Kidney (tissue), 14 donors: ENCODE measurements around the gene NFYA. TPM values are rescaled to one million over a fixed set of nuclear protein-coding genes. Genes with fewer than 3 reads are reported as not detected.

Experiments used
- DNase-seq, 5 donors: peaks; one replicate each; pipeline ENCODE4 v3.0.0-alpha.2; 2013 to 2020
- FAIRE-seq: peaks from 2 replicates; lab custom pipeline; 2012; peaks lifted over from hg19 to GRCh38; lab: Jason Lieb, UNC
- H3K27ac ChIP-seq, 2 donors: one replicate each; pipeline ENCODE4 v1.7.0; 2013; ENCODE audit warnings: low read depth in 2 of 2, low read length in 2 of 2, inconsistent platforms in 1 of 2
- H3K27me3 ChIP-seq: one replicate; pipeline ENCODE4 v1.7.1; 2013; ENCODE audit warnings: low read length, inconsistent platforms; ENCODE audit not compliant: control insufficient read depth, insufficient read depth
- H3K36me3 ChIP-seq, 3 donors: one replicate each; pipeline versions ENCODE4 v1.7.0 to v1.7.1; 2013; ENCODE audit warnings: low read length in 3 of 3, control low read depth in 1 of 3, inconsistent platforms in 1 of 3; ENCODE audit not compliant: insufficient read depth in 3 of 3, control insufficient read depth in 2 of 3
- H3K4me1 ChIP-seq, 3 donors: one replicate each; pipeline versions ENCODE4 v1.7.0 to v1.7.1; 2013; ENCODE audit warnings: low read length in 3 of 3, inconsistent platforms in 1 of 3, low read depth in 1 of 3; ENCODE audit not compliant: control insufficient read depth in 2 of 3, insufficient read depth in 2 of 3
- H3K4me3 ChIP-seq, 3 donors: one replicate each; pipeline versions ENCODE4 v1.7.0 to v1.8.1; 2013; ENCODE audit warnings: low read length in 3 of 3, control low read depth in 1 of 3, inconsistent platforms in 1 of 3
- H3K9ac ChIP-seq, 3 donors: one replicate each; pipeline versions ENCODE4 v1.7.0 to v1.7.1; 2013; ENCODE audit warnings: low read length in 3 of 3, control low read depth in 1 of 3, inconsistent platforms in 1 of 3
- H3K9me3 ChIP-seq, 3 donors: one replicate each; pipeline versions ENCODE4 v1.7.0 to v1.7.1; 2013; ENCODE audit warnings: low read length in 3 of 3, control low read depth in 1 of 3, inconsistent platforms in 1 of 3; ENCODE audit not compliant: control insufficient read depth in 2 of 3, insufficient read depth in 1 of 3
- CTCF ChIP-seq: IDR thresholded peaks from 3 replicates; pipeline ENCODE4 v1.5.1; 2012; ENCODE audit warnings: mild to moderate bottlenecking, moderate library complexity, borderline replicate concordance; ENCODE audit not compliant: insufficient read depth; ENCODE audit errors: extremely low read depth
- intact Hi-C: fragments of 100-400 bp; cut with DNase I; formaldehyde crosslinking; loops from one replicate; pipeline ENCODE4 v1.11.1; 2022
- polyA plus RNA-seq: library from polyadenylated mRNA; stranded (reverse); fragments of 350-450 nt; fragmentation: Illumina TruSeq; extraction: RNeasy Lipid Tissue Mini Kit (QIAGEN cat#74804); gene quantifications from one replicate; pipeline ENCODE4 v1.2.3, GENCODE V29; 2014; ENCODE audit warnings: low read depth, low replicate concordance; ENCODE audit not compliant: insufficient read depth
- total RNA-seq: library from RNA; stranded (reverse); fragmentation: NEBNext Ultra II Directional; extraction: Animal tissue kit (Norgen Biotek cat#: 25700); gene quantifications from one replicate; pipeline ENCODE4 v1.2.1, GENCODE V29; 2021
- donor health status: control.
- donor health status: control.
- donor health status: control.
- donor health status: control.
- donor health status: control.
- donor health status: DM: yes; HTN: yes; CAD: no.
- donor health status: Normal renal cell carcinoma (clear cell type).

Gene NFYA
- total and polyA plus RNA-seq, 2 donors from 2014 or later = 6.4 to 22.5 TPM

GRCh38 chr6:41077536-41077935 lies 4.8 kb downstream of the NFYA start:
- DNase-seq = peak in 2 of 5 donors; percentile 54 to 62
- Histone ChIP-seq H3K9ac (no peak overlapping the region), H3K4me1 (peaks cover 0 to 8% (median 8%) of the 10 kb centered on the region in 3 donors), H3K36me3 (peaks cover 7 to 21% (median 7%) of the 10 kb centered on the region in 3 donors), H3K27me3 (no peaks in the 10 kb centered on the region), H3K9me3 (no peaks in the 10 kb centered on the region), H3K4me3 (no peak overlapping the region), H3K27ac (no peak overlapping the region)
- no peak for TF ChIP-seq CTCF
- intact Hi-C loops = no loop called here
- FAIRE-seq = no peak

GRCh38 chr6:41078101-41078500 lies 5.3 kb downstream of the NFYA start:
- peaks cover 7 to 21% (median 7%) of the 10 kb centered on the region in 3 donors for H3K36me3 ChIP-seq
- no peak overlapping the region for H3K9ac ChIP-seq
- H3K9me3 ChIP-seq = no peaks in the 10 kb centered on the region
- DNase-seq = no peak
- TF ChIP-seq CTCF = no peak
- intact Hi-C loops = no loop called here
- H3K27me3 ChIP-seq = no peaks in the 10 kb centered on the region
- no peak overlapping the region for H3K4me3 ChIP-seq
- peaks cover 0 to 8% (median 8%) of the 10 kb centered on the region in 3 donors for H3K4me1 ChIP-seq
- no peak for FAIRE-seq
- H3K27ac ChIP-seq = no peak overlapping the region

- Histone ChIP-seq H3K27me3 (no peaks in the 10 kb centered on the region), H3K4me1 (peaks cover 0 to 7% (median 6%) of the 10 kb centered on the region in 3 donors), H3K27ac (no peak overlapping the region), H3K36me3 (peaks cover 7 to 27% (median 10%) of the 10 kb centered on the region in 3 donors), H3K9me3 (no peaks in the 10 kb centered on the region), H3K9ac (no peak overlapping the region), H3K4me3 (no peak overlapping the region)
- no peak for TF ChIP-seq CTCF
- no peak for FAIRE-seq
- intact Hi-C loops = no loop called here
- no peak for DNase-seq
Measured at GRCh38 chr6:41079080-41079479, 6.3 kb downstream of the NFYA start.

GRCh38 chr6:41080621-41081020 lies 7.8 kb downstream of the NFYA start:
- H3K27ac ChIP-seq = no peak overlapping the region
- DNase-seq (no peak), FAIRE-seq (no peak)
- H3K36me3 ChIP-seq = peaks cover 7 to 34% (median 11%) of the 10 kb centered on the region in 3 donors
- H3K27me3 ChIP-seq = no peaks in the 10 kb centered on the region
- no peak overlapping the region for H3K9ac ChIP-seq
- H3K9me3 ChIP-seq = no peaks in the 10 kb centered on the region
- peaks cover 0 to 2% (median 0%) of the 10 kb centered on the region in 3 donors for H3K4me1 ChIP-seq
- intact Hi-C loops = no loop called here
- no peak for TF ChIP-seq CTCF
- H3K4me3 ChIP-seq = no peak overlapping the region
